PC-3 (cell line): ENCODE data around the gene RAD17. TPM values are rescaled to one million over a fixed set of nuclear protein-coding genes. Genes with fewer than 3 reads are reported as not detected.
"Not testable (repeated sequence)": the region's sequence is repeated elsewhere in the genome, so short reads cannot be mapped to it uniquely, and the experiment has no call there.

ENCODE experiments used
- ATAC-seq: fragments of 200-7000 bp; cut with Tn5 transposase; 2 replicates; pipeline ENCODE4 v1.9.1; 2020; ENCODE audit warnings: mild to moderate bottlenecking, moderate library complexity
- BruUV-seq: library from RNA; stranded (reverse); fragments of 400-500 nt; replicated peaks from 2 replicates; lab custom pipeline; 2021; lab: Mats Ljungman, UMichigan
- CTCF ChIA-PET: fragments of 300-600 bp; sonication (Branson Sonifier 250); formaldehyde crosslinking; loops from one replicate; lab custom pipeline; 2022; ENCODE audit warnings: antibody characterized with exemption; lab: Charles Lee
- POLR2A ChIA-PET: fragments of 300-600 bp; sonication (Branson Sonifier 250); formaldehyde crosslinking; loops from one replicate; lab custom pipeline; 2022; ENCODE audit warnings: antibody characterized with exemption; ENCODE audit not compliant: unreplicated experiment; lab: Charles Lee
- DNase-seq: peaks from one replicate; pipeline ENCODE4 v3.0.0-alpha.2; 2015
- H2AFZ ChIP-seq: fragments of 300-600 bp; sonication (generic); 2 replicates; pipeline ENCODE4 v1.6.0; 2016; ENCODE audit warnings: antibody characterized with exemption, low read length
- H3F3A ChIP-seq: fragments of 300-600 bp; sonication (generic); one replicate; pipeline ENCODE4 v1.6.0; 2017; ENCODE audit warnings: antibody characterized with exemption, low read length, control low read depth, mild to moderate bottlenecking; ENCODE audit not compliant: unreplicated experiment
- H3K27ac ChIP-seq: fragments of 300-600 bp; sonication (generic); 2 replicates; pipeline ENCODE4 v1.5.1; 2016; ENCODE audit warnings: mild to moderate bottlenecking, low read length
- H3K27me3 ChIP-seq: fragments of 300-600 bp; sonication (generic); 2 replicates; pipeline ENCODE4 v1.6.1; 2016; ENCODE audit warnings: low read length, mixed read lengths
- H3K36me3 ChIP-seq: fragments of 300-600 bp; sonication (generic); 2 replicates; pipeline ENCODE4 v1.6.1; 2016; ENCODE audit warnings: low read depth, mixed run types, low read length, mixed read lengths
- H3K4me1 ChIP-seq: fragments of 300-600 bp; sonication (generic); 2 replicates; pipeline ENCODE4 v1.5.1; 2016; ENCODE audit warnings: low read length; ENCODE audit not compliant: insufficient read depth
- H3K4me2 ChIP-seq: fragments of 300-600 bp; sonication (generic); 2 replicates; pipeline ENCODE4 v1.6.0; 2016; ENCODE audit warnings: low read length
- H3K4me3 ChIP-seq: fragments of 300-600 bp; sonication (generic); 2 replicates; pipeline ENCODE4 v1.5.1; 2016; ENCODE audit warnings: mild to moderate bottlenecking, low read length, mixed read lengths
- H3K79me2 ChIP-seq: fragments of 300-600 bp; sonication (generic); 2 replicates; pipeline ENCODE4 v1.6.1; 2017; ENCODE audit warnings: low read length, mixed read lengths
- H3K9ac ChIP-seq: fragments of 300-600 bp; sonication (generic); 2 replicates; pipeline ENCODE4 v1.6.0; 2016; ENCODE audit warnings: mild to moderate bottlenecking, low read length
- H3K9me2 ChIP-seq: fragments of 300-600 bp; sonication (generic); replicated peaks from 2 replicates; pipeline ENCODE4 v1.6.1; 2016; ENCODE audit warnings: mixed run types, low read length, mixed read lengths
- H3K9me3 ChIP-seq: fragments of 300-600 bp; sonication (generic); 2 replicates; pipeline ENCODE4 v1.6.1; 2016; ENCODE audit warnings: low read length, mixed read lengths
- H4K20me1 ChIP-seq: fragments of 300-600 bp; sonication (generic); 2 replicates; pipeline ENCODE4 v1.6.1; 2016; ENCODE audit warnings: low read length, mixed read lengths
- EZH2 ChIP-seq: fragments of 300-600 bp; sonication (generic); IDR thresholded peaks from one replicate; pipeline ENCODE4 v1.6.1; 2017; ENCODE audit warnings: antibody characterized with exemption, mild to moderate bottlenecking, low read length; ENCODE audit not compliant: unreplicated experiment
- EZH2phosphoT487 ChIP-seq: fragments of 300-600 bp; sonication (generic); IDR thresholded peaks from 2 replicates; pipeline ENCODE4 v1.6.1; 2018; ENCODE audit warnings: mild to moderate bottlenecking, antibody characterized with exemption, low read length, borderline replicate concordance
- intact Hi-C: fragments of 100-400 bp; cut with micrococcal nuclease; formaldehyde crosslinking; loops from 2 replicates; pipeline ENCODE4 v1.9.0; 2023
- total RNA-seq: library from RNA; depleted of rRNA; stranded (reverse); fragments of >200 nt; gene quantifications from 2 replicates; pipeline ENCODE4 v1.2.3, GENCODE V29; 2014
- TF ChIP-seq, protein P1 (sequence below): fragments of 300-600 bp; sonication (generic); conservative IDR thresholded peaks from 2 replicates; pipeline ENCODE4 v1.5.1; 2017; ENCODE audit warnings: antibody characterized with exemption, low read depth, mild to moderate bottlenecking, low read length

RAD17 gene
- total RNA-seq, 1 experiment from 2014 or later, result 13.5 TPM

GRCh38 chr5:69444127-69444754, 74.6 kb downstream of the RAD17 start:
- no peak for DNase-seq
- no TSS peak for BruUV-seq
- Histone ChIP-seq H3K9me2 (no peaks in the 10 kb centered on the region), H3K27ac (no peak overlapping the region), H3K79me2 (no peaks in the 10 kb centered on the region), H3K9ac (no peak overlapping the region), H3K4me2 (no peak overlapping the region), H3K4me3 (no peak overlapping the region), H3K27me3 (no peaks in the 10 kb centered on the region), H3K36me3 (no peaks in the 10 kb centered on the region), H3K9me3 (no peaks in the 10 kb centered on the region), H3K4me1 (no peaks in the 10 kb centered on the region), H3F3A (no peaks in the 10 kb centered on the region), H2AFZ (no peak overlapping the region), H4K20me1 (no peaks in the 10 kb centered on the region)
- TF ChIP-seq, protein P1, sequence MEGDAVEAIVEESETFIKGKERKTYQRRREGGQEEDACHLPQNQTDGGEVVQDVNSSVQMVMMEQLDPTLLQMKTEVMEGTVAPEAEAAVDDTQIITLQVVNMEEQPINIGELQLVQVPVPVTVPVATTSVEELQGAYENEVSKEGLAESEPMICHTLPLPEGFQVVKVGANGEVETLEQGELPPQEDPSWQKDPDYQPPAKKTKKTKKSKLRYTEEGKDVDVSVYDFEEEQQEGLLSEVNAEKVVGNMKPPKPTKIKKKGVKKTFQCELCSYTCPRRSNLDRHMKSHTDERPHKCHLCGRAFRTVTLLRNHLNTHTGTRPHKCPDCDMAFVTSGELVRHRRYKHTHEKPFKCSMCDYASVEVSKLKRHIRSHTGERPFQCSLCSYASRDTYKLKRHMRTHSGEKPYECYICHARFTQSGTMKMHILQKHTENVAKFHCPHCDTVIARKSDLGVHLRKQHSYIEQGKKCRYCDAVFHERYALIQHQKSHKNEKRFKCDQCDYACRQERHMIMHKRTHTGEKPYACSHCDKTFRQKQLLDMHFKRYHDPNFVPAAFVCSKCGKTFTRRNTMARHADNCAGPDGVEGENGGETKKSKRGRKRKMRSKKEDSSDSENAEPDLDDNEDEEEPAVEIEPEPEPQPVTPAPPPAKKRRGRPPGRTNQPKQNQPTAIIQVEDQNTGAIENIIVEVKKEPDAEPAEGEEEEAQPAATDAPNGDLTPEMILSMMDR, result no peak
- no peak for TF ChIP-seq EZH2
- no peak for TF ChIP-seq EZH2phosphoT487
- ATAC-seq, result no peak
- POLR2A ChIA-PET, result no interaction called here
- intact Hi-C loops, result no loop called here
- CTCF ChIA-PET, result no interaction called here

DNA sequence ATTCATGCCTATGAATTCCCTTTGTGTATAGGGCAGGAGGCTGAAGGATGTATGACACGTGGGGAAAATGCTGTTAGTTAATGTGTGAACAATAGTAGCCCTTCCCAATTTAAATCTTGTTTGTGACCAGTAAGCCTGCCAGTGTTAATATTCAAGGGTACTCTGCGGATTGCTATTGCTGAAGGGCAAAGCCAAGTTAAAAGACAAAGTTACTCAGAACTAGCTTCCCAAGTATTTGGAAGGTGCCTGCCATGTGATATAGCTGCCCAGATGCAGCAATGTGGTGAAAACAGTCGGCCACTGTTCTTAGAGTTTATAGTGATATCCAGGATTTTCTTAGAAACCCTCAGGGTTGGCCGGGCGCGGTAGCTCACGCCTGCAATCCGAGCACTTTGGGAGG, 79.9 kb downstream of the RAD17 start:
- Histone ChIP-seq H3F3A (no peaks in the 10 kb centered on the region), H3K9me3 (no peaks in the 10 kb centered on the region), H3K27me3 (no peaks in the 10 kb centered on the region), H3K9ac (no peak overlapping the region), H3K79me2 (no peaks in the 10 kb centered on the region), H3K27ac (peak overlapping the region; percentile 71), H2AFZ (peak overlapping the region; percentile 42; the same call in 1 of the 2 replicates), H3K4me3 (no peak overlapping the region), H3K4me1 (peaks cover 18% of the 10 kb centered on the region), H4K20me1 (no peaks in the 10 kb centered on the region), H3K4me2 (no peak overlapping the region; the same call in 1 of the 2 replicates), H3K36me3 (no peaks in the 10 kb centered on the region), H3K9me2 (no peaks in the 10 kb centered on the region)
- POLR2A ChIA-PET, result no interaction called here
- DNase-seq (no peak), ATAC-seq (no peak)
- CTCF ChIA-PET, result no interaction called here
- intact Hi-C loops, result no loop called here
- no TSS peak for BruUV-seq
- no peak for TF ChIP-seq EZH2
- no peak for TF ChIP-seq EZH2phosphoT487
- TF ChIP-seq, protein P1, result no peak

GRCh38 chr5:69450116-69450515, 80.5 kb downstream of the RAD17 start:
- no peak overlapping the region; the same call in 1 of the 2 replicates for H3K9ac ChIP-seq
- peak; percentile 91 for ATAC-seq
- no peaks in the 10 kb centered on the region for H3K9me3 ChIP-seq
- TF ChIP-seq, protein P1, result no peak
- TF ChIP-seq EZH2, result no peak
- TF ChIP-seq EZH2phosphoT487, result no peak
- H3K4me3 ChIP-seq, result no peak overlapping the region
- peaks cover 18% of the 10 kb centered on the region for H3K4me1 ChIP-seq
- H3F3A ChIP-seq, result no peaks in the 10 kb centered on the region
- peak overlapping the region; percentile 91 for H3K27ac ChIP-seq
- H4K20me1 ChIP-seq, result no peaks in the 10 kb centered on the region
- no peaks in the 10 kb centered on the region for H3K9me2 ChIP-seq
- CTCF ChIA-PET, result no interaction called here
- POLR2A ChIA-PET, result no interaction called here
- peak; percentile 96 for DNase-seq
- no peaks in the 10 kb centered on the region for H3K27me3 ChIP-seq
- BruUV-seq, result no TSS peak
- H3K36me3 ChIP-seq, result no peaks in the 10 kb centered on the region
- intact Hi-C loops, result loop anchor here (5.0 kb wide), 1 partner anchor 42 kb away; the partner anchor contains the start of gene OCLN
- H3K4me2 ChIP-seq, result 0 out of 2 replicates have a peak overlapping the region, but pooled peaks have one; percentile 11
- no peaks in the 10 kb centered on the region for H3K79me2 ChIP-seq
- no peak overlapping the region; the same call in 1 of the 2 replicates for H2AFZ ChIP-seq

DNA sequence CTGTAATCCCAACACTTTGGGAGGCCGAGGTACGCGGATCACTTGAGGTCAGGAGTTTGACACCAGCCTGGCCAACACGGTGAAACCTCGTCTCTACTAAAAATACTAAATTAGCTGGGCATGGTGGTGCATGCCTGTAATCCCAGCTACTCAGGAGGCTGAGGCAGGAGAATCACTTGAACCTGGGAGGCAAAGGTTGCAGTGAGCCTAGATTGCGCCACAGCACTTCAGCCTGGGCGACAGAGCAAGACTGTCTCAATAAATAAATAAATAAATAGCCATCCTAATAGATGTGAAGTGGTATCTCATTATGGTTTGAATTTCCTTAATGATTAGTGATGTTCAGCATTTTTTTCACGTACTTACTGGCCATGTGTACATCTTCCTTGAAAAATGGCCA, 80.9 kb downstream of the RAD17 start:
- H3K36me3 ChIP-seq, H3K9me2 ChIP-seq, ATAC-seq, H2AFZ ChIP-seq, CTCF ChIA-PET, H3F3A ChIP-seq, H3K9ac ChIP-seq, POLR2A ChIA-PET, H4K20me1 ChIP-seq, H3K4me3 ChIP-seq, H3K79me2 ChIP-seq, BruUV-seq, H3K9me3 ChIP-seq, DNase-seq, H3K27me3 ChIP-seq: not testable (repeated sequence)
- H3K27ac ChIP-seq, result peak overlapping the region; percentile 91
- 0 out of 2 replicates have a peak overlapping the region, but pooled peaks have one; percentile 11 for H3K4me2 ChIP-seq
- intact Hi-C loops, result loop anchor here (5.0 kb wide), 1 partner anchor 42 kb away; the partner anchor contains the start of gene OCLN
- peaks cover 18% of the 10 kb centered on the region for H3K4me1 ChIP-seq
